Esophagus squamous epithelium (tissue), 5 donors: ENCODE measurements around the gene PIGL. TPM values are rescaled to one million over a fixed set of nuclear protein-coding genes. Genes with fewer than 3 reads are reported as not detected.

ENCODE experiments used
- DNase-seq: peaks from one replicate; lab custom pipeline; 2025; lab: John Stamatoyannopoulos, UW
- H3K27ac ChIP-seq, 4 donors: fragments of 200-600 bp; sonication (generic); one replicate each; pipeline ENCODE4 v1.5.1; 2016 to 2019; ENCODE audit warnings: mild to moderate bottlenecking in 1 of 4
- H3K27me3 ChIP-seq, 4 donors: fragments of 200-600 bp; sonication (generic); 1 replicate in 3 of 4; 2 replicates in 1 of 4; pipeline versions ENCODE4 v1.5.1 to v1.6.0; 2017 to 2021; ENCODE audit warnings: antibody characterized with exemption in 1 of 4
- H3K36me3 ChIP-seq, 3 donors: fragments of 200-600 bp; sonication (generic); one replicate each; pipeline ENCODE4 v1.5.1; 2016 to 2019
- H3K4me1 ChIP-seq, 3 donors: fragments of 200-600 bp; sonication (generic); one replicate each; pipeline ENCODE4 v1.5.1; 2017 to 2019
- H3K4me3 ChIP-seq, 4 donors: fragments of 200-600 bp; sonication (generic); 1 replicate in 3 of 4; 2 replicates in 1 of 4; pipeline ENCODE4 v1.5.1; 2016 to 2019; ENCODE audit warnings: mild to moderate bottlenecking in 2 of 4, moderate library complexity in 1 of 4
- H3K9me3 ChIP-seq, 3 donors: fragments of 200-600 bp; sonication (generic); one replicate each; pipeline ENCODE4 v1.5.1; 2016 to 2019
- CTCF ChIP-seq, 6 experiments: fragments of 450-650 bp in 4 of 6; fragments of 200-600 bp in 2 of 6; sonication (generic) in 2 of 6; IDR thresholded peaks; one replicate each; pipeline ENCODE4 v1.5.1; 2016 to 2019; ENCODE audit warnings: antibody characterized with exemption in 6 of 6, mild to moderate bottlenecking in 4 of 6, moderate library complexity in 4 of 6
- POLR2A ChIP-seq, 4 donors: fragments of 450-650 bp; IDR thresholded peaks; one replicate each; pipeline ENCODE4 v1.6.1; 2017; ENCODE audit warnings: antibody characterized with exemption in 4 of 4, mild to moderate bottlenecking in 4 of 4, moderate library complexity in 3 of 4
- WGBS, 2 donors: methylation state at CpG; one replicate each; pipeline ENCODE4 v1.1.5; 2018; 5-methylcytosine and 5-hydroxymethylcytosine counted together
- intact Hi-C: fragments of 100-400 bp; cut with DNase I; formaldehyde crosslinking; loops from one replicate; pipeline ENCODE4 v1.15.0; 2022
- total RNA-seq, 4 donors: library from RNA; depleted of rRNA; stranded (reverse); fragments of >200 nt; gene quantifications; one replicate each; pipeline ENCODE4 v1.1.0, GENCODE V29; 2016
- donor health status: DM: yes; HTN: yes; CAD: no.

The PIGL gene
- total RNA-seq, 4 donors from 2014 or later, result 19.8 to 62.4 (median 26.5) TPM

- Histone ChIP-seq H3K27me3 (no peaks in the 10 kb centered on the region), H3K4me1 (peaks cover 0 to 17% (median 0%) of the 10 kb centered on the region in 3 donors), H3K9me3 (no peaks in the 10 kb centered on the region), H3K36me3 (peaks cover 0 to 57% (median 16%) of the 10 kb centered on the region in 3 donors), H3K4me3 (no peak overlapping the region), H3K27ac (no peak overlapping the region)
- WGBS, 2 donors, result 100% methylated on average over 1 of the region's 1 CpG; no CpG with 5 or more reads in 1 of the 2 donors
- no peak for TF ChIP-seq CTCF (IDR thresholded peaks at IDR 0.05)
- no peak for TF ChIP-seq POLR2A (IDR thresholded peaks at IDR 0.05)
- intact Hi-C loops, result no loop called here
- DNase-seq, result no peak
Measured at GRCh38 chr17:16325964-16326363, 109.0 kb downstream of the PIGL start.

DNA sequence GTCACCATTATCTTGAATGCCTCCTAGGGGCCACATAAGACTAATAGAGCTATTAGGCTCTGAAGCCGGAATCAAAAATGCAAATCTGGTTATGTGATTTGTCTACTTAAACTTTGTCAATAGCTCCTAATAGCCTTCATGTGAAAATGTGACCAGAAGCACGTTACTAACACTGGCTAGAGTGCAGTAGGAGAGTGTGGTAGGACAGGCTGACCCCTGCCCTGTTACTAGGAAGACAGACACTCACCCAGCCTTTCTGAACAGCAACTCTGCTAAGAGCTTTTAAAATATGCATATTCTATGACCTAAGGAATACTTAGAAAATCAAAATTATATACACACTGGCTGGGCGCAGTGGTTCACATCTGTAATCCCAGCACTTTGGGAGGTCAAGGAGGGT, 110.0 kb downstream of the PIGL start:
- DNase-seq, result no peak
- TF ChIP-seq CTCF (IDR thresholded peaks at IDR 0.05) (no peak), POLR2A (IDR thresholded peaks at IDR 0.05) (no peak)
- H3K36me3 ChIP-seq, result peaks cover 0 to 47% (median 16%) of the 10 kb centered on the region in 3 donors
- 94 to 97% methylated on average over 3 of the region's 3 CpGs for WGBS, 2 donors
- no peak overlapping the region for H3K4me3 ChIP-seq
- no peaks in the 10 kb centered on the region for H3K9me3 ChIP-seq
- H3K4me1 ChIP-seq, result peaks cover 0 to 17% (median 0%) of the 10 kb centered on the region in 3 donors
- intact Hi-C loops, result no loop called here
- no peaks in the 10 kb centered on the region for H3K27me3 ChIP-seq
- H3K27ac ChIP-seq, result no peak overlapping the region

GRCh38 chr17:16328997-16329396, 112.0 kb downstream of the PIGL start:
- Histone ChIP-seq H3K27me3 (no peaks in the 10 kb centered on the region), H3K27ac (peak overlapping the region in 2 of 4 donors; percentile 40 to 61), H3K9me3 (no peaks in the 10 kb centered on the region), H3K36me3 (peaks cover 0 to 29% (median 13%) of the 10 kb centered on the region in 3 donors), H3K4me3 (no peak overlapping the region), H3K4me1 (peaks cover 0 to 17% (median 0%) of the 10 kb centered on the region in 3 donors)
- TF ChIP-seq CTCF (IDR thresholded peaks at IDR 0.05) (no peak), POLR2A (IDR thresholded peaks at IDR 0.05) (no peak)
- WGBS, 2 donors, result 0 to 10% methylated on average over 1 of the region's 1 CpG
- intact Hi-C loops, result no loop called here
- no peak for DNase-seq

DNA sequence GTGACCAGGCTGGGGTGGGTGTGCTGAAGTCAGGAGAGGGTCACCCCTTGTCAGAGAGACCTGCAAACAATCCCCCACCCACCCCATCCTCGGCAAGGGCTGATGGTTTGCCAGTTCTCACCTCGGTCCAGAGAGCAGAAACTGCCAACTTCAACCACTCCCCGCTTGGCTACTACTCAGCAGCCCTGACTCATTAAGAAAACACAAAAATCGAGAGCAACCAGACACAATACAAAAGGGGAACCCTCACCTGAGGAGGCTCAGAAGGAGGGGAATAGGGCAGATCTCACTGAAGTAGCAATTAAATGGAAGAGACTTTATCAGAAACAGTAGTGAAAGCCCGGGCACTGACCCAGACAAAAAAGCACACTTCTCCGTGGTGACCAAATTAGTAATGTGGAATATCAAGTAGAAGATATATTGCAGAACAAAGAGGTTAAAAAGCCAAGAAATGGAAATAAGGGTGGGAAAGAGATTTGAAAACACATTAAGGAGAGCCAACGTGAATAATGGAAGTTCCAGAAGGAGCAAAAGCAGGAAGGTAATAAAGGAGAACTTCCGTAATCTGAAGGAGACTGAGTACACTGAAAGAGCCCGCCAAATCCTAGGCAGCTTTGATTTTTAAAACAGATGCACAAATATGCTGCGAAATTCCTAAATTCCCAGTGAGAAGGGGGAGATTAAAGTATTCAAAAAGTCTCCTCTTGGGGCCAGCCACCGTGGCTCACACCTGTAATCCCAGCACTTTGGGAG, 112.7 kb downstream of the PIGL start:
- Histone ChIP-seq H3K9me3 (no peaks in the 10 kb centered on the region), H3K27ac (peak overlapping the region in 2 of 4 donors; percentile 40 to 61), H3K36me3 (peaks cover 0 to 23% (median 13%) of the 10 kb centered on the region in 3 donors), H3K4me1 (peaks cover 0 to 17% (median 0%) of the 10 kb centered on the region in 3 donors), H3K4me3 (peak overlapping the region in 1 of 4 donors; percentile 3), H3K27me3 (no peaks in the 10 kb centered on the region)
- DNase-seq, result no peak
- WGBS, 2 donors, result 26 to 33% methylated on average over 8 to 9 of the region's 11 CpGs
- intact Hi-C loops, result no loop called here
- TF ChIP-seq POLR2A (IDR thresholded peaks at IDR 0.05), result no peak
- TF ChIP-seq CTCF (IDR thresholded peaks at IDR 0.05), result no peak

- intact Hi-C loops, result no loop called here
- Histone ChIP-seq H3K4me1 (no peaks in the 10 kb centered on the region), H3K4me3 (no peak overlapping the region), H3K36me3 (peaks cover 0 to 13% (median 0%) of the 10 kb centered on the region in 3 donors), H3K9me3 (no peaks in the 10 kb centered on the region), H3K27me3 (no peaks in the 10 kb centered on the region), H3K27ac (no peak overlapping the region)
- TF ChIP-seq CTCF (IDR thresholded peaks at IDR 0.05) (no peak), POLR2A (IDR thresholded peaks at IDR 0.05) (no peak)
- WGBS, 2 donors, result 93 to 98% methylated on average over 3 of the region's 3 CpGs
- no peak for DNase-seq
Measured at GRCh38 chr17:16338391-16338790, 121.4 kb downstream of the PIGL start.
